RCC 7860 (cell line): Measurements from ENCODE around the gene AKR7A2.

Source experiments
- DNase-seq: peaks from one replicate; pipeline ENCODE4 v3.0.0-alpha.2; 2015; ENCODE audit warnings: low spot score
- FAIRE-seq: peaks from 2 replicates; lab custom pipeline; 2012; peaks lifted over from hg19 to GRCh38; lab: Jason Lieb, UNC

Gene AKR7A2

GRCh38 chr1:19343617-19344350 is 31.8 kb upstream of the AKR7A2 start:
- DNase-seq (no peak), FAIRE-seq (no peak)

- FAIRE-seq (no peak), DNase-seq (no peak)
Measured at GRCh38 chr1:19342894-19343616, 31.1 kb upstream of the AKR7A2 start.

GRCh38 chr1:19342062-19342750 is 30.3 kb upstream of the AKR7A2 start:
- FAIRE-seq (no peak), DNase-seq (no peak)

GRCh38 chr1:19341201-19342061 is 29.5 kb upstream of the AKR7A2 start:
- FAIRE-seq (no peak), DNase-seq (peak; percentile 57)

GRCh38 chr1:19340387-19340937 is 28.5 kb upstream of the AKR7A2 start:
- DNase-seq: no peak
- FAIRE-seq: no peak

GRCh38 chr1:19339214-19339861 is 27.4 kb upstream of the AKR7A2 start:
- FAIRE-seq: no peak
- DNase-seq: no peak

- no peak for DNase-seq
- FAIRE-seq: no peak
Measured at GRCh38 chr1:19338323-19338762, 26.4 kb upstream of the AKR7A2 start.

GRCh38 chr1:19337289-19337688 is 25.3 kb upstream of the AKR7A2 start:
- DNase-seq (no peak), FAIRE-seq (no peak)

- DNase-seq (peak; percentile 76), FAIRE-seq (no peak)
Measured at GRCh38 chr1:19336543-19336942, 24.6 kb upstream of the AKR7A2 start.

GRCh38 chr1:19333587-19334354 is 21.8 kb upstream of the AKR7A2 start:
- DNase-seq (peak; percentile 11), FAIRE-seq (no peak)

- DNase-seq (no peak), FAIRE-seq (no peak)
Measured at GRCh38 chr1:19332832-19333231, 20.9 kb upstream of the AKR7A2 start.

GRCh38 chr1:19331262-19331878 is 19.4 kb upstream of the AKR7A2 start:
- FAIRE-seq: no peak
- no peak for DNase-seq

GRCh38 chr1:19330449-19331135 is 18.6 kb upstream of the AKR7A2 start:
- DNase-seq: no peak
- FAIRE-seq: no peak

- FAIRE-seq (no peak), DNase-seq (no peak)
Measured at GRCh38 chr1:19329611-19330010, 17.7 kb upstream of the AKR7A2 start.

- FAIRE-seq (no peak), DNase-seq (no peak)
Measured at GRCh38 chr1:19329188-19329587, 17.2 kb upstream of the AKR7A2 start.

GRCh38 chr1:19328486-19328885 is 16.5 kb upstream of the AKR7A2 start:
- no peak for FAIRE-seq
- no peak for DNase-seq

GRCh38 chr1:19327736-19328135 is 15.8 kb upstream of the AKR7A2 start:
- no peak for FAIRE-seq

GRCh38 chr1:19327301-19327700 is 15.4 kb upstream of the AKR7A2 start:
- FAIRE-seq (no peak), DNase-seq (no peak)

More at GRCh38 chr1:19327736-19328135, 15.8 kb upstream of the AKR7A2 start:
- DNase-seq: no peak
